Skeletal muscle satellite cell (primary cell): ENCODE results near the gene TFDP2. TPM values are rescaled to one million over a fixed set of nuclear protein-coding genes. Genes with fewer than 3 reads are reported as not detected.

Experiments
- H3K27me3 ChIP-seq: 2 replicates; pipeline ENCODE4 v1.7.0; 2013; ENCODE audit warnings: low read length; ENCODE audit not compliant: control insufficient read depth, insufficient read depth
- H3K36me3 ChIP-seq: 2 replicates; pipeline ENCODE4 v1.7.0; 2013; ENCODE audit warnings: mild to moderate bottlenecking, control low read depth, low read length; ENCODE audit not compliant: insufficient read depth
- H3K4me1 ChIP-seq: 2 replicates; pipeline ENCODE4 v1.7.0; 2013; ENCODE audit warnings: low read length; ENCODE audit not compliant: control insufficient read depth, insufficient read depth
- H3K4me2 ChIP-seq: 2 replicates; pipeline ENCODE4 v1.7.0; 2013; ENCODE audit warnings: mild to moderate bottlenecking, low read length
- H3K4me3 ChIP-seq: 2 replicates; pipeline ENCODE4 v1.7.0; 2013; ENCODE audit warnings: low read length
- H3K9ac ChIP-seq: 2 replicates; pipeline ENCODE4 v1.7.0; 2013; ENCODE audit warnings: mild to moderate bottlenecking, low read depth, low read length, moderate library complexity
- H3K9me3 ChIP-seq: replicated peaks from 2 replicates; pipeline ENCODE4 v1.7.0; 2013; ENCODE audit warnings: mild to moderate bottlenecking, control low read depth, low read length
- total RNA-seq: library from RNA; depleted of rRNA; stranded (reverse); fragments of >200 nt; gene quantifications from 2 replicates; pipeline ENCODE4 v1.2.3, GENCODE V29; 2012; rRNA removed

Gene TFDP2
- total RNA-seq, result 15.5 and 21.8 TPM in 2 replicates

- Histone ChIP-seq H3K4me1 (peaks cover 16% of the 10 kb centered on the region), H3K4me3 (peak within 1 kb of the TSS; percentile 88), H3K4me2 (peak within 1 kb of the TSS; percentile 90), H3K36me3 (no peaks in the 10 kb centered on the region), H3K9ac (peak within 1 kb of the TSS; percentile 91), H3K9me3 (no peaks in the 10 kb centered on the region), H3K27me3 (no peaks in the 10 kb centered on the region)
Measured at GRCh38 chr3:142148792-142149672, at the start of gene TFDP2. TSS of gene TFDP2 (minus strand) at chr3:142149544. CDS start at chr3:142101749, 47,795 bp downstream.

GRCh38 chr3:142188846-142189245, 39.5 kb upstream of the TFDP2 start:
- Histone ChIP-seq H3K4me2 (no peak overlapping the region), H3K4me3 (no peak overlapping the region), H3K9ac (no peak overlapping the region), H3K9me3 (no peaks in the 10 kb centered on the region), H3K4me1 (no peaks in the 10 kb centered on the region), H3K36me3 (peaks cover 64% of the 10 kb centered on the region), H3K27me3 (no peaks in the 10 kb centered on the region)

- Histone ChIP-seq H3K27me3 (no peaks in the 10 kb centered on the region), H3K36me3 (peaks cover 83% of the 10 kb centered on the region), H3K4me2 (no peak overlapping the region), H3K4me1 (no peaks in the 10 kb centered on the region), H3K9me3 (no peaks in the 10 kb centered on the region), H3K9ac (no peak overlapping the region), H3K4me3 (no peak overlapping the region)
Measured at GRCh38 chr3:142180761-142181362, 31.5 kb upstream of the TFDP2 start.

GRCh38 chr3:142175478-142175877, 26.1 kb upstream of the TFDP2 start:
- Histone ChIP-seq H3K4me3 (no peak overlapping the region), H3K36me3 (peaks cover 75% of the 10 kb centered on the region), H3K27me3 (no peaks in the 10 kb centered on the region), H3K9ac (no peak overlapping the region), H3K4me2 (no peak overlapping the region), H3K4me1 (no peaks in the 10 kb centered on the region), H3K9me3 (no peaks in the 10 kb centered on the region)

GRCh38 chr3:142174559-142174958, 25.2 kb upstream of the TFDP2 start:
- no peaks in the 10 kb centered on the region for H3K27me3 ChIP-seq
- peaks cover 76% of the 10 kb centered on the region for H3K36me3 ChIP-seq
- no peak overlapping the region for H3K4me2 ChIP-seq
- H3K4me1 ChIP-seq, result no peaks in the 10 kb centered on the region
- no peak overlapping the region for H3K9ac ChIP-seq
- H3K4me3 ChIP-seq, result no peak overlapping the region
- no peaks in the 10 kb centered on the region for H3K9me3 ChIP-seq

GRCh38 chr3:142168514-142168913, 19.2 kb upstream of the TFDP2 start:
- Histone ChIP-seq H3K4me2 (no peak overlapping the region), H3K36me3 (peaks cover 52% of the 10 kb centered on the region), H3K4me3 (no peak overlapping the region), H3K4me1 (peaks cover 25% of the 10 kb centered on the region), H3K9me3 (no peaks in the 10 kb centered on the region), H3K27me3 (no peaks in the 10 kb centered on the region), H3K9ac (no peak overlapping the region)

GRCh38 chr3:142165194-142165593, 15.8 kb upstream of the TFDP2 start:
- Histone ChIP-seq H3K9ac (no peak overlapping the region), H3K4me3 (no peak overlapping the region), H3K4me2 (peak overlapping the region; percentile 14), H3K9me3 (no peaks in the 10 kb centered on the region), H3K27me3 (no peaks in the 10 kb centered on the region), H3K36me3 (peaks cover 52% of the 10 kb centered on the region), H3K4me1 (peaks cover 25% of the 10 kb centered on the region)

GRCh38 chr3:142159083-142159740, 9.9 kb upstream of the TFDP2 start:
- Histone ChIP-seq H3K27me3 (no peaks in the 10 kb centered on the region), H3K4me2 (no peak overlapping the region), H3K9ac (no peak overlapping the region), H3K9me3 (no peaks in the 10 kb centered on the region), H3K36me3 (peaks cover 23% of the 10 kb centered on the region), H3K4me3 (no peak overlapping the region), H3K4me1 (no peaks in the 10 kb centered on the region)

GRCh38 chr3:142154186-142154585, 4.8 kb upstream of the TFDP2 start:
- no peaks in the 10 kb centered on the region for H3K36me3 ChIP-seq
- H3K9me3 ChIP-seq, result no peaks in the 10 kb centered on the region
- no peaks in the 10 kb centered on the region for H3K27me3 ChIP-seq
- peaks cover 5% of the 10 kb centered on the region for H3K4me1 ChIP-seq
- H3K4me2 ChIP-seq, result no peak overlapping the region
- no peak overlapping the region for H3K9ac ChIP-seq
- H3K4me3 ChIP-seq, result no peak overlapping the region

- Histone ChIP-seq H3K9me3 (no peaks in the 10 kb centered on the region), H3K4me3 (no peak overlapping the region), H3K36me3 (no peaks in the 10 kb centered on the region), H3K4me1 (peaks cover 9% of the 10 kb centered on the region), H3K9ac (no peak overlapping the region), H3K4me2 (no peak overlapping the region), H3K27me3 (no peaks in the 10 kb centered on the region)
Measured at GRCh38 chr3:142152384-142152783, 3.0 kb upstream of the TFDP2 start.

GRCh38 chr3:142151828-142152227, 2.5 kb upstream of the TFDP2 start:
- no peaks in the 10 kb centered on the region for H3K36me3 ChIP-seq
- H3K9ac ChIP-seq, result no peak overlapping the region
- no peaks in the 10 kb centered on the region for H3K9me3 ChIP-seq
- no peaks in the 10 kb centered on the region for H3K27me3 ChIP-seq
- peaks cover 11% of the 10 kb centered on the region for H3K4me1 ChIP-seq
- H3K4me3 ChIP-seq, result no peak overlapping the region
- no peak overlapping the region for H3K4me2 ChIP-seq
